Astrocyte (in vitro differentiated cells and primary cell): ENCODE results near the gene TKFC.

ENCODE experiments used
- EZH2 ChIP-seq: IDR thresholded peaks from 2 replicates; pipeline ENCODE4 v1.6.1; 2012; ENCODE audit warnings: mild to moderate bottlenecking, low read length, inconsistent platforms; ENCODE audit not compliant: insufficient read depth
- TF ChIP-seq, protein P1 (sequence below): IDR thresholded peaks from 2 replicates; pipeline ENCODE4 v1.5.1; 2011; ENCODE audit warnings: low read depth, mild to moderate bottlenecking, inconsistent platforms, low read length, moderate library complexity; ENCODE audit not compliant: insufficient read depth

DNA sequence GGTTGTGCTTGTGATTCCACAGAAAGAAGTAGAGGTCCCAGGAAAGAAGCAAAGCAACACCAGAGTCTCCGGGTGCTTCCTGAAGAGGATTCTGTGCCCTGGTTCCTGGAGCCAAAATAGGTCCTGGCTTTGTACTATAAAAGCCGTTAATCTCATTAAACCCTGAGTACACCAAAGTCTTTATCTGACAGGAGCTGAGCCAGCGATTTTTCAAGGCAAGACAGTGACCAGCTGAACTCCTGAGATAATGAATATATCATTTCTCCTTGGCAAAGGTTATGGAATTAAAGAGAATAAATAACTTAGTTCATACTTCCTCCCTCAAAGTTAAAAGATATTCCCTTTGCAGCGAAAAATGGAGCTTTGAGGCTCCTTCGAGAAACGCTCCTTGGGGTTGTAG, 34.4 kb downstream of the TKFC start:
- TF ChIP-seq, protein P1, sequence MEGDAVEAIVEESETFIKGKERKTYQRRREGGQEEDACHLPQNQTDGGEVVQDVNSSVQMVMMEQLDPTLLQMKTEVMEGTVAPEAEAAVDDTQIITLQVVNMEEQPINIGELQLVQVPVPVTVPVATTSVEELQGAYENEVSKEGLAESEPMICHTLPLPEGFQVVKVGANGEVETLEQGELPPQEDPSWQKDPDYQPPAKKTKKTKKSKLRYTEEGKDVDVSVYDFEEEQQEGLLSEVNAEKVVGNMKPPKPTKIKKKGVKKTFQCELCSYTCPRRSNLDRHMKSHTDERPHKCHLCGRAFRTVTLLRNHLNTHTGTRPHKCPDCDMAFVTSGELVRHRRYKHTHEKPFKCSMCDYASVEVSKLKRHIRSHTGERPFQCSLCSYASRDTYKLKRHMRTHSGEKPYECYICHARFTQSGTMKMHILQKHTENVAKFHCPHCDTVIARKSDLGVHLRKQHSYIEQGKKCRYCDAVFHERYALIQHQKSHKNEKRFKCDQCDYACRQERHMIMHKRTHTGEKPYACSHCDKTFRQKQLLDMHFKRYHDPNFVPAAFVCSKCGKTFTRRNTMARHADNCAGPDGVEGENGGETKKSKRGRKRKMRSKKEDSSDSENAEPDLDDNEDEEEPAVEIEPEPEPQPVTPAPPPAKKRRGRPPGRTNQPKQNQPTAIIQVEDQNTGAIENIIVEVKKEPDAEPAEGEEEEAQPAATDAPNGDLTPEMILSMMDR = no peak
- TF ChIP-seq EZH2 = no peak
